Neural progenitor cell (in vitro differentiated cells): ENCODE measurements around the gene KLK2.

ENCODE experiments used
- EZH2 ChIP-seq: fragments of 200-600 bp; sonication (generic); IDR thresholded peaks from 2 replicates; pipeline ENCODE4 v1.6.1; 2017; ENCODE audit warnings: antibody characterized with exemption, mild to moderate bottlenecking, moderate library complexity
- TF ChIP-seq, protein P1 (sequence below): fragments of 200-600 bp; sonication (generic); IDR thresholded peaks from 2 replicates; pipeline ENCODE4 v1.5.1; 2017; ENCODE audit warnings: antibody characterized with exemption, mild to moderate bottlenecking

DNA sequence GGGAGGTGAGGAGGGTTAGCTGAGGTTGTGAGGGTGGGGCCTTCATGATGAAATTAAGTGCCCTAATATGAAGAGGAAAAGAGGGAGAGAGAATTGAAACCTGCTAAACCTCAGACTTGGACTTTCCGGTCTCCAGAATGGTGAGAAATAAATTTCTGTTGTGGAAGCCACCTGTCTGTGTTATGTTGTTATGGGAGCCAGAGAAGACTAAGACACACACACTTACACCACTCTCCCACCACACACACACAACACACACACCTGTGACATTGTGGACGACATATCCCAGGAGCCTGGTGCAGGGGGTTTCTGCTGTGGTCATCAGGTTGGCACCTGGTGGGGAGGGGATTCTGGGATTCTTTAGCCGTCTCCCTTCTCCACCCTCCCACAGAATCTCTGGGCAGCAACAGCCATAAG is 24.0 kb downstream of the KLK2 start:
- TF ChIP-seq, protein P1, sequence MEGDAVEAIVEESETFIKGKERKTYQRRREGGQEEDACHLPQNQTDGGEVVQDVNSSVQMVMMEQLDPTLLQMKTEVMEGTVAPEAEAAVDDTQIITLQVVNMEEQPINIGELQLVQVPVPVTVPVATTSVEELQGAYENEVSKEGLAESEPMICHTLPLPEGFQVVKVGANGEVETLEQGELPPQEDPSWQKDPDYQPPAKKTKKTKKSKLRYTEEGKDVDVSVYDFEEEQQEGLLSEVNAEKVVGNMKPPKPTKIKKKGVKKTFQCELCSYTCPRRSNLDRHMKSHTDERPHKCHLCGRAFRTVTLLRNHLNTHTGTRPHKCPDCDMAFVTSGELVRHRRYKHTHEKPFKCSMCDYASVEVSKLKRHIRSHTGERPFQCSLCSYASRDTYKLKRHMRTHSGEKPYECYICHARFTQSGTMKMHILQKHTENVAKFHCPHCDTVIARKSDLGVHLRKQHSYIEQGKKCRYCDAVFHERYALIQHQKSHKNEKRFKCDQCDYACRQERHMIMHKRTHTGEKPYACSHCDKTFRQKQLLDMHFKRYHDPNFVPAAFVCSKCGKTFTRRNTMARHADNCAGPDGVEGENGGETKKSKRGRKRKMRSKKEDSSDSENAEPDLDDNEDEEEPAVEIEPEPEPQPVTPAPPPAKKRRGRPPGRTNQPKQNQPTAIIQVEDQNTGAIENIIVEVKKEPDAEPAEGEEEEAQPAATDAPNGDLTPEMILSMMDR = no peak
- no peak for TF ChIP-seq EZH2
